Kasumi-1 (cell line): ENCODE results near the gene KLF13.
"Not testable (repeated sequence)": the region's sequence is repeated elsewhere in the genome, so short reads cannot be mapped to it uniquely, and the experiment has no call there.

Experiments used
- DNase-seq, 2 experiments: peaks; one replicate each; lab custom pipeline; 2025; lab: John Stamatoyannopoulos, UW

KLF13 gene

GRCh38 chr15:31345606-31346366, 19.2 kb downstream of the KLF13 start:
- no peak for DNase-seq

DNA sequence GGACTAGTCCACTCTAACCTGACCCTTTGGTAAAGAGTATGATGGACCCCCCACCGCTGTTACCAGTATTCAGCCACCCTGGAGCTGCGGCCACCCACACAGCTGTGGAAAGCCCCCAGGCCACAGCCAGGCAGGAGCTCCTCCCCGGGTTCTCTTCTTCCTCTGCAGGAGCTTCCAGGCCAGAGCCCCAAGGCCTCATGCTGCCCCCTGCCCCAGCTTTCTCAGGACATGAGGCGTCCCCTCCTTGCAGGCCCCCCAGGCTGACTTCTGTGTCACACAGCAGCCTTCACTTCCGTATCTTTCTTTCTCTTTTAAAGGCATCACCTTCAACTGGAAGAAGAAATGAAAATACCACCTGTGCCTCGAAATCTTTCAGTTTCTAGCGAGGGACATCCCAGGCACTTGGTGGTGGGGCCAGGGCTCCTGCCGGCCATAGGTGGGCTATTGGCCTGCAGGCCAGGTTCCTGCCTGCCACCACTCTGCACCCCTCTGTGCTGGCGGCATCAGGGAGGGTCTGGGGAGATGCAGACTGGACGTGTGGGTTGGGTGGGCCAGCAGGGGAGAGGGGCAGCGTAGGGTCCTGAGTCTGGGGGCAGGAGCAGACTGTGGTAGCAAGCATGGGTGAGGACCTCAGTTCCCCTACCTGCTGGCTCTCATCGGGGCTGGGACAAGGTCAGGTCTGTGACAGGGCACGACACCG, 19.9 kb downstream of the KLF13 start:
- DNase-seq = no peak

GRCh38 chr15:31347067-31347975, 20.7 kb downstream of the KLF13 start:
- DNase-seq = no peak

DNA sequence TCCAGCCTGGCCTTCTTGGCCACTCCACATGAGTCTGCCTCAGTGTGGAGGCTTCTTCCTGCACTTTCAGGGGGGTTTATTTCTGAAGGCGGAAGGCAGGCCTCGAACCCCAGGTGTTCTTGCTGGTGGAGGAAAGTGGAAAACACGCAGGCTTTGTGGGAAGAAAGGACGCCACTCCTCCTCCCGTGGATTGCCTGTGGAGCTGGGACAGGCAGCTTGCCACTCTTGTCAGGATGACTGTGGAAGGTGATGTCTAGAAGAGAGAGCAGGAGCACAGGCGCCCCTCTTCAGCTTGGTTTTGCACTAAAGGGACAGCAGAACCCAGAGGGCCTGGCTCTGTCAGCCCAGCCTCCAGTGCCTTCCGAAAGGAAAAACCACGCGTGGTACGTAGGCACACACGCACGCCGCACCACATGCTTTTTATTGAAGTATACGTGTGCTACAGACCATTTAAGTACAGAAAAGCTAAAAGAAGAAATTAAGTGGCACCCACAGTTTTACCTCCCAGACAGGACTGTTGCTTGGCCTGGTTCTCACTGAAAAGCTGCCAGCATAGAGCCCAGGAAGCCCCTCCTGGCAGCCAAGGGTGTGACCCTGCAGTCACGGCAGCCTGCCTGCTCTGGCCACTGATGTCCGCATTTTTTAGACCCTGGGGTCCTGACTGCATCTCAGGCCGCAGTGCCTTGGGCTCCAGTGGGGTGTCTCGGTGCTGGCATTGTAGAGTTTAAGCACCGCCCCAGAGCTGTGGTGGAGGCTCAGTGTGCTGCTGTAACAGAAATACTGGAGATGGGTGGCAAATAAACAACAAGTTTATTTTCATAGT, 21.6 kb downstream of the KLF13 start:
- DNase-seq = no peak

DNA sequence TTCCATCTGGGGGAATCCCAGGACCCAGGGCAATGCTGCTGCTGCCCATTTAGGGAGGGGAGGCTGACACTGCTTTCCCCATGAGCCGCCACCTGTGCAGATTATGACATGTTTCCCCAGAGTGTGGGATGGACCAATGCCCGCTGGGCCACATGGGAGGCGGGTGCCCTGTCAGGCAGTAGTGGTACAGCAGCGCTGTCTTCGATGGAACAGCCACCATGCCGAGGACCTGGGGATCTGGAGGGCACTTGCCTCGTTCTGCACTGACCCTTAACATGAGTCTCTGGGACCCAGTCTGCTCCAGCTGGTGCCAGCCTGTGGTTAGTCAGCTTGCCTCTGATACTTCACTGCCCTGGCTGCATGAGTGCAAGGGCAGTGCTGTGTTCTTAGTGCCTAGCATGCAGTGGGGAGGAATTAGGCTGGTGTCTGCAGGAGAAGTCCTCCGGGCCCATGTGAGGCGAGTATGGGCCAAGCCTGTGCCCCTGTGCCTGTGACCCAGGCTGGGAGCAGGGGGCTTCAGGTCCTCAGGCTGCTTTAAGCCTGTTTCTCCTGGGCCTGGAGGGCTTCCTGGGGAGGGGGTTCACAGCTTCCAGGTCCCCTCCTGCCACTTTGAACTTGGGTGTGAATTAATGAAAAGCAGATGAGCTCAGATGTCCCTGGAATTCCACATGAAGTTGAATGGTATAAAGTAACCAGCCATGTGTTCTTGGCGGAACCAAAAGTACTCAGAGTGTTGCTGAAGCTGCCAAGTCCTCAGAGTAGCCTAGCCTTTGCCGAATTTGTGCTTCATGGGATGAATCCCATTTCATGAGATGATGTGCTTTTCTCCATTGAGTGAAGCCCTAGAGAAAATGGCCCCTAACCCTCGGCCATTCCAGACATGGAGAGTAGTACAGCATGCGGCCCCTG, 22.9 kb downstream of the KLF13 start:
- DNase-seq = no peak

DNA sequence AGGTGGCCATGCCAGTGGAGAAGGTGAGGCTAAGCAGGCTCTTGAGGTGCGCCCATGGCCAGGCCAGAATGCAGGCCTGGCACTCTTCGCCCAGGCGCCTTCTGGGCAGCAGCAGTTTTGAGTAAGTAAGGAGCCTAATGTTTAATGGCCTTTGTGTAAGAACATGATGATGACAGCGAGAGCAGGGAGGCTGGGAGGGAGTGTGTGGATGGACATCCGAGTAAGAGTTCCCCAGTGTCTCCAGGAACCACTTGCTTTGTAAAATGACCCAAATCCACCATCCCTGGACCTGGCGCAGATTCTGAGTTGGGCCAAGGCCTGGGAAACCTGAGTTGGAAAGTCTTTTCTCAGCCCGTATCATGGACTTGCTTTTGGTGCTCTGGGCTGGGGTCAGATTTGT, 24.1 kb downstream of the KLF13 start:
- no peak for DNase-seq

- no peak for DNase-seq
Observed at GRCh38 chr15:31352339-31352751, 25.7 kb downstream of the KLF13 start.

- DNase-seq = peak; percentile 4 to 9
Observed at GRCh38 chr15:31352911-31353811, 26.5 kb downstream of the KLF13 start.

- no peak for DNase-seq
Observed at GRCh38 chr15:31353931-31354330, 27.3 kb downstream of the KLF13 start.

DNA sequence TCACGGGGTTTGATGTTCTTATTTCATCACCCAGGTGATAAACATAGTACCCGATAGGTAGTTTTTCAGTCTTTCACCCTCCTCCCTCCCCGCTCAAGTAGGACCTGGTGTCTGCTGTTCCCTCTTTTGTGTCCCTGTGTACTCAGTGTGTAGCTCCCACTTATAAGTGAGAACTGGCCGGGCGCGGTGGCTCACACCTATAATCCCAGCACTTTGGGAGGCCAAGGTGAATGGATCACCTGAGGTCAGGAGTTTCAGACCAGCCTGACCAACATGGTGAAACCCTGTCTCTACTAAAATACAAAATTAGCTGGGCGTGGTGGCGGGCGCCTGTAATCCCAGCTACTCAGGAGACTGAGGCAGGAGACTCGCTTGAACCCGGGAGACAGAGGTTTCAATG, 29.5 kb downstream of the KLF13 start:
- not testable (repeated sequence) for DNase-seq

DNA sequence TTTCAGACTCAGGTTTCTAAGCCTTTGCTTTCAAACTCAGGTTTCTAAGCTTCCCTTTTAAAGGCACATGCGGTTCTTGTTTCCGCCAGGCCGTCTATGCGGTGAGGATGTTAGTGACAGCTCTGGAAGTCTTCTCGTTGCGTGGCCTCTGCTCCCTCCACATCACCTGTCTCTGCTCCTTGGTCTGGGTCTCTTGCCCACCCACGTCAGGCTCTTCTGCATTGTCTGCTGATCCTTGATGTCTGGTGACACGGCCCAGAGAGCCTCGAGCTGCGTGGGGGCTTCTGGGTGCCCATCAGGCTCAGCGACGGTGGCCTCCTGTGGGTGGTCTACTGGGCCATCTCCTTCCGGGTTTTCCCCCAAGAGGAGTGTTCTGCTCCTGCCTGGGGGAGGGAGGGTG, 30.5 kb downstream of the KLF13 start:
- DNase-seq = peak; percentile 5 to 34

- no peak for DNase-seq
Observed at GRCh38 chr15:31358163-31358562, 31.5 kb downstream of the KLF13 start.

GRCh38 chr15:31358957-31359701, 32.5 kb downstream of the KLF13 start:
- peak in 1 of 2 experiments; percentile 1 for DNase-seq

- no peak for DNase-seq
Observed at GRCh38 chr15:31359702-31360111, 33.1 kb downstream of the KLF13 start.

GRCh38 chr15:31360158-31360561, 33.5 kb downstream of the KLF13 start:
- DNase-seq = no peak

GRCh38 chr15:31360843-31361763, 34.5 kb downstream of the KLF13 start:
- peak; percentile 33 to 42 for DNase-seq

GRCh38 chr15:31361764-31362515, 35.3 kb downstream of the KLF13 start:
- peak; percentile 33 to 42 for DNase-seq
